ENCODE data around the gene ASAP3.

The ASAP3 gene

GRCh38 chr1:23408797-23409290 lies 75.1 kb downstream of the ASAP3 start:
- Mint-ChIP-seq H3K4me3 (no peak overlapping the region), H3K27ac (no peak overlapping the region), H3K4me1 (peaks cover 7% of the 10 kb centered on the region)

DNA sequence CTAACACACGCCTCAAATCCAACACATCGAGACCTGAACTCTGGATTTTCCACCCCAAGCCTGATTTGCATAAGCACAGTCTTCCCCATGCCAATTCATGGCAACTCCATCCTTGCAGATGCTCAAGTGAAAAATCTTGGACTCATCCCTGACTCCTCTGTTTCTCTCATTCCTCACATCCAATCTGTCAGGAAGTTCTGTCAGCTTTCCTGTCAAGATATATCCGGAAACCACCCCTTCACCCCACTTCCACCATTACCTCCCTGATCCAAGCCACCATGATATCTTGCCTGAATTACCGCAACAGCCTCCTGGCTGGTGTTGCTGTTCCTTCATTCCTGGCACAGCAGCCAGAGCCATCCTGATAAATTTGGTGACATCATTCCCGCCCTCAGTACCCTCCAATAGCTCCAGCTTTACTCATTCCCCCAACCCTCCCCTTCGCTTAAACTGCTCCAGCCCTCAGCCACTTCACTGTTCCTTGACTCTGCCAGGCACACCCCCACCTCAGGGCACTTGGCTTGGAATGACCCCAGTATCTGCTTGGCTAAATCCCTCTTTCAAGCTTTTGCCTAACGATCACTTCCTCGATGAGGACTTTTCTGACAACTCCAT lies 76.9 kb downstream of the ASAP3 start:
- Mint-ChIP-seq H3K27ac (no peak overlapping the region), H3K27me3 (no peaks in the 10 kb centered on the region), H3K4me3 (no peak overlapping the region), H3K9me3 (no peaks in the 10 kb centered on the region), H3K4me1 (peaks cover 11% of the 10 kb centered on the region)
- DNase-seq (no peak), ATAC-seq (no peak)

More at GRCh38 chr1:23408797-23409290, 75.1 kb downstream of the ASAP3 start:
- ATAC-seq = no peak
- DNase-seq = no peak
- H3K9me3 Mint-ChIP-seq = no peaks in the 10 kb centered on the region
- no peaks in the 10 kb centered on the region for H3K27me3 Mint-ChIP-seq

DNA sequence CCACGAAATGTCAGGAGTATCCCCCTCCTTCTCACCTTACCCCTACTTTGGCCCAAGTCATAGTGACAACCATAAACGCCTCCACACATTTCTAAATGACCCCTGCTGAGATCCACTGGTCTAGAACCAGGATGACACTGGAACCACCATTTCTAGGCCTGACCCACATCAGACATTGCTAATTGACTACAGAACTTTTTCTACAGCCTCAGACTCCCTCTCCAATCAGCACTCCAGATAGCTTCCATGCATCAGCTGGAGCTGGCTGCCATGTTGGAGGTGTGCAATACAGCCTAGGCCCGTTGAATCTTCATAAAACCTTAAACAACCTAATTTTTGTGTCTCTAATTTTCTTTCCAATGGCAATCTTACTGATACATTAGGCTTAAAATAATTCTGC lies 78.0 kb downstream of the ASAP3 start:
- H3K9me3 Mint-ChIP-seq = no peaks in the 10 kb centered on the region
- DNase-seq (no peak), ATAC-seq (no peak)
- H3K4me1 Mint-ChIP-seq = peaks cover 11% of the 10 kb centered on the region
- H3K27me3 Mint-ChIP-seq = no peaks in the 10 kb centered on the region
- no peak overlapping the region for H3K4me3 Mint-ChIP-seq
- H3K27ac Mint-ChIP-seq = no peak overlapping the region

- DNase-seq (peak; percentile 79 to 83), ATAC-seq (peak; percentile 95)
Observed at GRCh38 chr1:23403735-23404486, 80.1 kb downstream of the ASAP3 start.

DNA sequence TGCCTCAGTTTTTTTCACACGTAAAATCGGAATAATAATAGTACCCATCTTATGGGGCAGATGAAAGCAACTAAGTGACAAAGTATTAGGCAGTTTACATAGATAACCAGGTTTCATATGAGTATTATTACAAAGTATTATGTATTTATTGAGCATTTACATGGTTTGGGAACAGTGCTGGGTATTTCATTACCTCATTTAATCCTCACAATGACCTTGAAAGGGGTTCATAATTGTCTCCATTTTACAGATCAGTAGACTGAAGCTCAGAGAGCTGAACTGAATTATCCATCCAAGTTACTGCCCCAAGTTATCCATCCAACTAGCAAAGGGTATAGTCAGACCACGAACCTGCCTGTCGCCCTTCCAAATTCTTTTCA lies 80.6 kb downstream of the ASAP3 start:
- Mint-ChIP-seq H3K9me3 (no peaks in the 10 kb centered on the region), H3K4me1 (peaks cover 11% of the 10 kb centered on the region), H3K27ac (no peak overlapping the region), H3K4me3 (no peak overlapping the region), H3K27me3 (no peaks in the 10 kb centered on the region)
- DNase-seq (no peak), ATAC-seq (peak; percentile 6)

More at GRCh38 chr1:23403735-23404486, 80.1 kb downstream of the ASAP3 start:
- peak overlapping the region in 1 of 2 donors; percentile 51 for H3K4me3 Mint-ChIP-seq
- no peaks in the 10 kb centered on the region for H3K9me3 Mint-ChIP-seq
- H3K4me1 Mint-ChIP-seq = peaks cover 11% of the 10 kb centered on the region
- H3K27me3 Mint-ChIP-seq = no peaks in the 10 kb centered on the region
- peak overlapping the region in 1 of 2 donors; percentile 43 for H3K27ac Mint-ChIP-seq

DNA sequence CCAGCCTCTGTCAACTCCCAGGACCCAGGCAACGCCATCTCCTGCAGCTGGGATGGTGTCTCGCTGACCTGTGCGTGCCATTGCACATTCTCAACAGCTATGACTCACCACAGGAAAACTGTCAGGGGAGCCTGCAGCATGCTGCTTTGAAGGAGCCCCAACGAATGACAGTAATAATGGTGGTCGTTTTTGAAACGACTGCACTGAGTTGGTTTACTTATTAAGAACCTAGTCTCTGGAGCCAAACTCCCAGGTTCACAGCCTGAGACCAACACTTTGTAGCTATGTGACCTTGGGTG lies 81.0 kb downstream of the ASAP3 start:
- ATAC-seq (no peak), DNase-seq (no peak)
- H3K27me3 Mint-ChIP-seq = no peaks in the 10 kb centered on the region
- no peaks in the 10 kb centered on the region for H3K9me3 Mint-ChIP-seq
- peaks cover 11% of the 10 kb centered on the region for H3K4me1 Mint-ChIP-seq
- no peak overlapping the region for H3K4me3 Mint-ChIP-seq
- H3K27ac Mint-ChIP-seq = no peak overlapping the region

DNA sequence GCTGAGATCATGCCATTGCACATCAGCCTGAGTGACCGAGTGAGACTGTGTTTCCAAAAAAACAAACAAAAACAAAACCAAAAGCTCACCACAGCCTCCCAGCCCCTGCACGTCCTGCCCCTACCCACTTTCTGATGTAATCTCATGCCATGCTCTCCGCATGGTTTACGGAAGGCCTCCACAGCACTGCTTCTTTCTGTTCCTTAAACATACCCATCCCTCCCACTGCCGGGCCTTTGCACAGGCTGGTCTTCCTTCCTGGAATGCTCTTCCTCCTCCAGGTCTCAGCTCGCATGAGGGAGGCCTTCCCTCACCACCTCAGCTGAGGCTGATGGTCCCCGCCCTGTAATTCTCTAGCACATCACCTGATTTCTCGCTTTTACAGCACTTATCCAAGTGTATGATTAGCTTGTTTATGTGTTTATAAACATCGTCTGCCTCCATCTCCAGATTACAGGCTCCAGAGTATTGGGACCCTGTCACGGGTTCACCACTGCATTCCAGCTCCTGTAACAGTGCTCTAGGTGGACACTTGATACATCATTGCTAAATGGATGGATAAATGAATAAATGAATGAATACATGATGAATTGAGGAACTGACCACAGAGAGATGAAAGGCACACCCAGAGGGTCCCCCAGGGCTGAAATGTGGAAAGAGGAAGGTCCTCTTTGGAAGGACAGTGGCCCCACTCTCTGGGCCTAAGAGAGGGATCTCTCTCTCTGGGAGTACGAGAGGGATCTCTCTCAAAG lies 81.5 kb downstream of the ASAP3 start:
- DNase-seq (no peak), ATAC-seq (no peak)
- Mint-ChIP-seq H3K27ac (peak overlapping the region in 1 of 2 donors; percentile 85), H3K9me3 (no peaks in the 10 kb centered on the region), H3K4me1 (peaks cover 11% of the 10 kb centered on the region), H3K4me3 (no peak overlapping the region), H3K27me3 (no peaks in the 10 kb centered on the region)

- no peak for ATAC-seq
- H3K4me3 Mint-ChIP-seq = no peak overlapping the region
Observed at GRCh38 chr1:23401313-23401712, 82.7 kb downstream of the ASAP3 start.

DNA sequence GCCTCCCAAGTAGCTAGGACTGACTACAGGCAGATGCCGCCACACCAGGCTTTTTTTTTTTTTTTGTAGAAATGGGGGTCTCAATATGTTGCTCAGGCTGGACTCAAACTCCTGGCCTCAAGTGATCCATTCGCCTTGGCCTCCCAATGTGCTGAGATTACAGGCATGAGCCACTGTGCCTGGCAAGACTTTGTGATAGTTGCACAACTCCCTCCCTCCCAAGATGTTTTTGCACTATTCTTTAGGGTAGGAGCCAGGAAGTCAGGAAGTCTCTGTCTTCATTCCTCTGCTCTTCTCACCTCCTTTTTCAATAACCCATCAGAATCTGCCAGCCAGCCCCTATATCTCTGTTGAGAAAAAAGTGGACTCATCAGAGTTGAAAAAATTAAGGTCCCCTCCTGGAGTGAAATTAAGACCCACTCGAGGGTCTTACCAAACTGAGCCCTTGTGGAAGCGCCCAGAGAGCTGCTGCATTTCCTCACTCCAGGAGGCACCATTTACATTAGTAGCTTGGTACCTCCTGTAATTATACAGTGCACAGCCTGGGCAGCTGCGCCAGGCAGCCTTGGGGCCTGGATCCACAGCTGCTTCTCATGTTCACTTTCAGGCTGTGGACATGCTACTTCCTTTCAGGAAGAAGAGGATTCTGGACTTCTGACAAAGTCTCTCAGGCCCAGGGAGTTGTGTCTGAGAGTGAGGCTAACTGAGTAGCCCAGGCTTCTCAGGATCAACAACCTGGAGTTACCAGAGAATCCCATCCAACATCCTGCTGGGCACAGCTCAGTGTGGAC lies 83.5 kb downstream of the ASAP3 start:
- H3K9me3 Mint-ChIP-seq = no peaks in the 10 kb centered on the region
- H3K27me3 Mint-ChIP-seq = no peaks in the 10 kb centered on the region
- H3K4me3 Mint-ChIP-seq = no peak overlapping the region
- peaks cover 17% of the 10 kb centered on the region for H3K4me1 Mint-ChIP-seq
- ATAC-seq (no peak), DNase-seq (no peak)
- H3K27ac Mint-ChIP-seq = peak overlapping the region in 1 of 2 donors; percentile 72

More at GRCh38 chr1:23401313-23401712, 82.7 kb downstream of the ASAP3 start:
- Mint-ChIP-seq H3K27me3 (no peaks in the 10 kb centered on the region), H3K9me3 (no peaks in the 10 kb centered on the region), H3K27ac (no peak overlapping the region), H3K4me1 (peaks cover 11% of the 10 kb centered on the region)
- no peak for DNase-seq

DNA sequence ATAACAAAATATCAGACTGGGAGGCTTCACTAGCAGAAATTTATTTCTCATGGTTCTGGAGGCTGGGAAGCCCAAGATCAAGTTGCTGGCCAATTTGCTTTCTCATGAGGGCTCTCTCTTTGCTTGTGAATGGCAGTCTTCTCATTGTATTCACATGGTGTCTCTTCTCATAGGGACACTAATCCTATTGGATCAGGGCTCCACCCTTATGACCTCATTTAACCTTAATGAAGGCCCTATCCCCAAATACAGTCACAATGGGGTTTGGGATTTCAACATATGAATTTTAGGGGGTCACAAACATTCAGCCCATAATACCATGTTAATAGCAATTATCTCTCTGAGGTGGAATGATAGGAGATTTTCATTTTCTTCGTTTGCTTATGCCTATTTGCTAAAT lies 84.8 kb downstream of the ASAP3 start:
- H3K9me3 Mint-ChIP-seq = no peaks in the 10 kb centered on the region
- no peak for DNase-seq
- no peak overlapping the region for H3K4me3 Mint-ChIP-seq
- H3K27ac Mint-ChIP-seq = no peak overlapping the region
- H3K4me1 Mint-ChIP-seq = peaks cover 14% of the 10 kb centered on the region
- H3K27me3 Mint-ChIP-seq = no peaks in the 10 kb centered on the region
- no peak for ATAC-seq

DNA sequence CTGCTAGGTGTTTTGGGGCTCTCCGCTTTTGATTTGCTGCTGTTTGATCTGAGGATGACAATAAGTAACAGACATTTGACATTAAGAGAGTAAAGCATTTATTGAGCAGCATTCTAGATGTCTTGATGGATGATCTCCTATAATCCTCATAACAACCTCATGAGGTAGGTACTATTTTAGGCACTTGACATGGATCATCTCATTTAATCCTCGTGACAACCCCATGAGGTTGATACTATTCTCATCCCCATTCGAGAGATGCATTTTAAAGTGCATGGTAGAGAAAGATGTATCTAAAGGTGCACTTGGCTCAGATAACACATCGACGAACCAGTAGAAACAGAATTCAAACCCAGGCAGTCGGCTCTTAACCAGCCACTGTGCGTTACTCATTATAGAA lies 86.1 kb downstream of the ASAP3 start:
- no peak for ATAC-seq
- peaks cover 7% of the 10 kb centered on the region for H3K4me1 Mint-ChIP-seq
- no peak overlapping the region for H3K27ac Mint-ChIP-seq

GRCh38 chr1:23396380-23396779 lies 87.6 kb downstream of the ASAP3 start:
- H3K4me3 Mint-ChIP-seq = no peak overlapping the region
- no peak overlapping the region for H3K27ac Mint-ChIP-seq
- H3K27me3 Mint-ChIP-seq = no peaks in the 10 kb centered on the region
- no peak for DNase-seq
- ATAC-seq = no peak
- H3K4me1 Mint-ChIP-seq = peaks cover 7% of the 10 kb centered on the region
- no peaks in the 10 kb centered on the region for H3K9me3 Mint-ChIP-seq

More for the DNA sequence above, 86.1 kb downstream of the ASAP3 start:
- no peaks in the 10 kb centered on the region for H3K9me3 Mint-ChIP-seq
- H3K4me3 Mint-ChIP-seq = no peak overlapping the region
- no peak for DNase-seq
- no peaks in the 10 kb centered on the region for H3K27me3 Mint-ChIP-seq

DNA sequence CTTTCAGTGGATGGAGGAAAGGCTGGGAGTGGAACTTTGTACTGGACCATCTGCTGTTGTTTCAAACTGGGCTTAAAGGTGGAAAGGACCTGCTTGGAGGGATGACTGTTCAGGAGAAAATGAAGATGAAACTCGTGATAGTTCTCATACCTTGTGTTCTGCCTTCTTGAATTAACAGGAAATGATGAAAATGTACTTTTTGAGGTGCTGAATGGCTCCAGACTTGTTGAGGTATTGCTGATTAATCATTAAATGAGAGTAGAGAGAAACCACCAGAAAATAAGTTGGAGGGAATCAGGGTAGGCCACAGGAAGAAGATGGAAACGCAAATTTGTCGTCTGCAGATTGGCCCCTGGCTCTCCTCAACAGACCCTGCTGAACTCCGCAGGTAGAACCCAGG lies 88.1 kb downstream of the ASAP3 start:
- no peaks in the 10 kb centered on the region for H3K9me3 Mint-ChIP-seq
- no peaks in the 10 kb centered on the region for H3K27me3 Mint-ChIP-seq
- ATAC-seq (peak; percentile 60), DNase-seq (no peak)
- H3K4me1 Mint-ChIP-seq = peaks cover 7% of the 10 kb centered on the region
- H3K4me3 Mint-ChIP-seq = no peak overlapping the region
- H3K27ac Mint-ChIP-seq = peak overlapping the region in 1 of 2 donors; percentile 29

GRCh38 chr1:23395154-23395724 lies 88.7 kb downstream of the ASAP3 start:
- Mint-ChIP-seq H3K4me3 (no peak overlapping the region), H3K27ac (no peak overlapping the region), H3K4me1 (peaks cover 7% of the 10 kb centered on the region), H3K27me3 (no peaks in the 10 kb centered on the region), H3K9me3 (no peaks in the 10 kb centered on the region)
- DNase-seq = no peak
- no peak for ATAC-seq

DNA sequence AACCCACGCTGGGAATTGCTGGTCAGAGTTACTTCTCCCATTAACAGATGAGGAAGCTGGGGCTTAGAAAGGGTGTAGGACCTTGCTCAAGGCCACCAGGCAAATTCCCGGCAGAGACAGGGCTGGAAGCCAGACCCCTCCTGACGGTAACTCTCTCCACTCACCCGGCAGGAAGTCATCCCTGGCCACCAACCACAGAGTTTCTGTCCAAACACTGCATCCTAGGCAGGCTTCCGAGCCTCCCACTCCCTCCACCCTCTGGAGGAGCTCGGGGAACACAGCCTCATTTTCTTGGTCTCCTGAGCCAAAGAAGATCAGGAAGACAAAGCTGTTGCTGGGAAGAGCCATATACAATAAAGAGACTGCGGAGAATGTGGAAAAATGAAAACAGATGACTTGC lies 89.3 kb downstream of the ASAP3 start:
- no peak overlapping the region for H3K27ac Mint-ChIP-seq
- peaks cover 7% of the 10 kb centered on the region for H3K4me1 Mint-ChIP-seq
- DNase-seq = no peak
- no peak overlapping the region for H3K4me3 Mint-ChIP-seq
- no peak for ATAC-seq
- no peaks in the 10 kb centered on the region for H3K27me3 Mint-ChIP-seq
- H3K9me3 Mint-ChIP-seq = no peaks in the 10 kb centered on the region
